ENCODE measurements around the gene TCN1. TPM values are rescaled to one million over a fixed set of nuclear protein-coding genes. Genes with fewer than 3 reads are reported as not detected.

TCN1 gene
- total RNA-seq, 2 experiments from 2014 or later, result not detected

DNA sequence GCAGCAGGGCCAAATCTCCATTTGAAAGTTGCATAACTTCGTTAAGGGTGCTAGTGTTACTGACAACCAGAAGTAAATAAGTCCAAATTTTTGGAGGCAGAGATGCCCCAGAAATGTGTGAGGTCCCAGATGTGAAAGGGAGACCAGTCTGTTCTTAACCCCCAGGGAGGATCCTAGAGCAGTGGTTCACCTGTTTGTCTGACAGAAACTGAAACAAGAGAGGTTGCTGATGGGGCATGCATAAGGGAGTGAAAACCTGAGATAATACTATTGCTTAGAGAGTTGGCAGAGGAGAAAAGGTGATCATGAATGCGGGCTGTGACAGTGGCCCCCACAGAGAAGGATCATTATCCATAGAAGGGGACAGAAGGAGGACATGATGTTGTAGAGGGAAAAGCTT is 24.8 kb downstream of the TCN1 start:
- intact Hi-C loops (cut with micrococcal nuclease; ENCODE audit: unreplicated experiment), result no loop called here

DNA sequence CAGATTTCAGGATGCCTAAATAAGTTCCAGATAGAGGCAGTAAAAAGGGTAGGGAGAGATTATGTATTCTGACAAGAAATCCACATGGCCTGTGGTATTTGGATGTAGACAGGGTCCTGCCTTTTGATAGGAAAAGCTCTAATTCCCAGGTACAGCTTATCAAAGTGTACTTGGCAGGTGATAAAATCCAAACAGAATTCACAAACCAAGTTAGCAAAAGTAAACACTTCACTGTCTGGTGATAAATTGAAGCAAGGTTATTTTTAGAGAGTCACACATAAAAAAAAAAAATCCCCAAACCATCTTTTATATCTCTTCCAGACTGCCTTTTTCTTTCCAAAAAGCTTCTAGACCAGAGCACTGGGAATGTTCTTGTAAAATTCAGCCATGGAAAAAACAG is 26.7 kb downstream of the TCN1 start:
- no peak overlapping the region for H3K27ac ChIP-seq (ENCODE audit: low read depth, low read length, poor library complexity, severe bottlenecking)
- H3K4me1 ChIP-seq (ENCODE audit: insufficient read depth, low read length, poor library complexity, severe bottlenecking), result no peaks in the 10 kb centered on the region
- no peaks in the 10 kb centered on the region for H3K36me3 ChIP-seq (ENCODE audit: insufficient read depth, low read length)
- no peak overlapping the region for H3K4me2 ChIP-seq (ENCODE audit: low read length)
- H3K9me2 ChIP-seq (ENCODE audit: insufficient read depth, low read length), result no peaks in the 10 kb centered on the region
- ChIA-PET CTCF (ENCODE audit: unreplicated experiment) (no interaction called here), POLR2A (interaction anchor here (0.9 kb wide), 1 partner anchor 111 kb away, joined by 3 read pairs; no protein-coding TSS in a partner anchor)
- H4K20me1 ChIP-seq (ENCODE audit: insufficient read depth, low read length), result no peaks in the 10 kb centered on the region
- TF ChIP-seq, protein P1, sequence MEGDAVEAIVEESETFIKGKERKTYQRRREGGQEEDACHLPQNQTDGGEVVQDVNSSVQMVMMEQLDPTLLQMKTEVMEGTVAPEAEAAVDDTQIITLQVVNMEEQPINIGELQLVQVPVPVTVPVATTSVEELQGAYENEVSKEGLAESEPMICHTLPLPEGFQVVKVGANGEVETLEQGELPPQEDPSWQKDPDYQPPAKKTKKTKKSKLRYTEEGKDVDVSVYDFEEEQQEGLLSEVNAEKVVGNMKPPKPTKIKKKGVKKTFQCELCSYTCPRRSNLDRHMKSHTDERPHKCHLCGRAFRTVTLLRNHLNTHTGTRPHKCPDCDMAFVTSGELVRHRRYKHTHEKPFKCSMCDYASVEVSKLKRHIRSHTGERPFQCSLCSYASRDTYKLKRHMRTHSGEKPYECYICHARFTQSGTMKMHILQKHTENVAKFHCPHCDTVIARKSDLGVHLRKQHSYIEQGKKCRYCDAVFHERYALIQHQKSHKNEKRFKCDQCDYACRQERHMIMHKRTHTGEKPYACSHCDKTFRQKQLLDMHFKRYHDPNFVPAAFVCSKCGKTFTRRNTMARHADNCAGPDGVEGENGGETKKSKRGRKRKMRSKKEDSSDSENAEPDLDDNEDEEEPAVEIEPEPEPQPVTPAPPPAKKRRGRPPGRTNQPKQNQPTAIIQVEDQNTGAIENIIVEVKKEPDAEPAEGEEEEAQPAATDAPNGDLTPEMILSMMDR (conservative IDR thresholded peaks at IDR 0.05; ENCODE audit: low read length), result no peak
- no peak for TF ChIP-seq EZH2phosphoT487 (IDR thresholded peaks at IDR 0.05; ENCODE audit: borderline replicate concordance, low read depth, low read length)
- H3K4me3 ChIP-seq (ENCODE audit: low read depth, low read length, poor library complexity, severe bottlenecking), result no peak overlapping the region
- no peaks in the 10 kb centered on the region for H3K9me3 ChIP-seq (ENCODE audit: low read length)
- H3K79me2 ChIP-seq (ENCODE audit: insufficient read depth, low read depth, low read length), result no peaks in the 10 kb centered on the region
- BruUV-seq (replicated peaks), result no TSS peak
- intact Hi-C loops (cut with micrococcal nuclease; ENCODE audit: unreplicated experiment), result no loop called here
- DNase-seq (ENCODE audit: low spot score), result no peak
- H2AFZ ChIP-seq (ENCODE audit: low read length), result no peak overlapping the region

More for the DNA sequence above, 24.8 kb downstream of the TCN1 start:
- Histone ChIP-seq H3K79me2 (ENCODE audit: insufficient read depth, low read depth, low read length) (no peaks in the 10 kb centered on the region), H3K9me2 (ENCODE audit: insufficient read depth, low read length) (no peaks in the 10 kb centered on the region), H4K20me1 (ENCODE audit: insufficient read depth, low read length) (no peaks in the 10 kb centered on the region), H3K36me3 (ENCODE audit: insufficient read depth, low read length) (no peaks in the 10 kb centered on the region), H2AFZ (ENCODE audit: low read length) (no peak overlapping the region), H3K4me2 (ENCODE audit: low read length) (no peak overlapping the region), H3K4me3 (ENCODE audit: low read depth, low read length, poor library complexity, severe bottlenecking) (no peak overlapping the region), H3K9me3 (ENCODE audit: low read length) (no peaks in the 10 kb centered on the region), H3K27ac (ENCODE audit: low read depth, low read length, poor library complexity, severe bottlenecking) (no peak overlapping the region), H3K4me1 (ENCODE audit: insufficient read depth, low read length, poor library complexity, severe bottlenecking) (no peaks in the 10 kb centered on the region)
- DNase-seq (ENCODE audit: low spot score), result no peak
- TF ChIP-seq, protein P1 (conservative IDR thresholded peaks at IDR 0.05; ENCODE audit: low read length), result no peak
- no peak for TF ChIP-seq EZH2phosphoT487 (IDR thresholded peaks at IDR 0.05; ENCODE audit: borderline replicate concordance, low read depth, low read length)
- no TSS peak for BruUV-seq (replicated peaks)
- POLR2A ChIA-PET, result no interaction called here
- CTCF ChIA-PET (ENCODE audit: unreplicated experiment), result no interaction called here

GRCh38 chr11:59833602-59834001 is 32.7 kb downstream of the TCN1 start:
- Histone ChIP-seq H2AFZ (ENCODE audit: low read length) (no peak overlapping the region), H3K4me3 (ENCODE audit: low read depth, low read length, poor library complexity, severe bottlenecking) (no peak overlapping the region), H3K4me1 (ENCODE audit: insufficient read depth, low read length, poor library complexity, severe bottlenecking) (no peaks in the 10 kb centered on the region), H3K27ac (ENCODE audit: low read depth, low read length, poor library complexity, severe bottlenecking) (no peak overlapping the region), H3K9me3 (ENCODE audit: low read length) (no peaks in the 10 kb centered on the region), H3K36me3 (ENCODE audit: insufficient read depth, low read length) (no peaks in the 10 kb centered on the region), H3K4me2 (ENCODE audit: low read length) (no peak overlapping the region), H4K20me1 (ENCODE audit: insufficient read depth, low read length) (no peaks in the 10 kb centered on the region), H3K79me2 (ENCODE audit: insufficient read depth, low read depth, low read length) (no peaks in the 10 kb centered on the region), H3K9me2 (ENCODE audit: insufficient read depth, low read length) (no peaks in the 10 kb centered on the region)
- no TSS peak for BruUV-seq (replicated peaks)
- intact Hi-C loops (cut with micrococcal nuclease; ENCODE audit: unreplicated experiment), result loop anchor here (5.0 kb wide), 1 partner anchor 74 kb away; no protein-coding TSS in a partner anchor
- ChIA-PET POLR2A (interaction anchor here (0.6 kb wide), 1 partner anchor 164 kb away, joined by 4 read pairs; the partner anchor contains the start of gene PATL1), CTCF (ENCODE audit: unreplicated experiment) (no interaction called here)
- TF ChIP-seq, protein P1 (conservative IDR thresholded peaks at IDR 0.05; ENCODE audit: low read length), result no peak
- no peak for TF ChIP-seq EZH2phosphoT487 (IDR thresholded peaks at IDR 0.05; ENCODE audit: borderline replicate concordance, low read depth, low read length)
- no peak for DNase-seq (ENCODE audit: low spot score)
